ENCODE results near the gene SCFD2. TPM values are rescaled to one million over a fixed set of nuclear protein-coding genes. Genes with fewer than 3 reads are reported as not detected.
"Not testable (repeated sequence)": the region's sequence is repeated elsewhere in the genome, so short reads cannot be mapped to it uniquely, and the experiment has no call there.

The SCFD2 gene
- total RNA-seq, 1 experiment from 2014 or later = 36.6 TPM

DNA sequence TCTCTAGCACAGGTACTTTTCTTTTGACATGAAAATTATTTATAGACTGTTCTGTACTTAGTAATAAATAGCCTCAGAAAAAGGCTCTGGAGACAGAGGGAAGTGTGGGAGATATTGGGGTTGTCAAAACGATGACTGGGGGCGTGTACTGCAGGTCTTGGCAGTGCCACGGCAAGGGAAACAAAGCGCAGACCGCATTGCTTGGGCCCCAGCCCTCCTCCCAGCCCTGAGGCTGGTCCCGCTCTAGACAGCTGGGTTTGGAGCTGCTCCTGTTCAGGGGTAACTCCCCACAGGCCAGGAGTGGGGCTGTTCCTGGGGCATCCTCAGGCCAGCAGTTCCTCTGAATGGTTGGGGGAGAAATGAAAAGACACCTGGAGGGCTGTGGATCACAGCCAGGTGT lies 372.1 kb downstream of the SCFD2 start:
- CTCF ChIA-PET = no interaction called here
- no peak overlapping the region for H3K4me3 ChIP-seq (ENCODE audit: low read length)
- no peak overlapping the region for H3K9ac ChIP-seq (ENCODE audit: low read length)
- H3K4me2 ChIP-seq (ENCODE audit: low read length) = no peak overlapping the region
- intact Hi-C loops (cut with micrococcal nuclease) = no loop called here
- POLR2A ChIA-PET (ENCODE audit: unreplicated experiment) = no interaction called here
- no peak for TF ChIP-seq EZH2 (IDR thresholded peaks at IDR 0.05; ENCODE audit: low read length, unreplicated experiment)
- TF ChIP-seq EZH2phosphoT487 (IDR thresholded peaks at IDR 0.05; ENCODE audit: borderline replicate concordance, low read length) = no peak
- TF ChIP-seq, protein P1, sequence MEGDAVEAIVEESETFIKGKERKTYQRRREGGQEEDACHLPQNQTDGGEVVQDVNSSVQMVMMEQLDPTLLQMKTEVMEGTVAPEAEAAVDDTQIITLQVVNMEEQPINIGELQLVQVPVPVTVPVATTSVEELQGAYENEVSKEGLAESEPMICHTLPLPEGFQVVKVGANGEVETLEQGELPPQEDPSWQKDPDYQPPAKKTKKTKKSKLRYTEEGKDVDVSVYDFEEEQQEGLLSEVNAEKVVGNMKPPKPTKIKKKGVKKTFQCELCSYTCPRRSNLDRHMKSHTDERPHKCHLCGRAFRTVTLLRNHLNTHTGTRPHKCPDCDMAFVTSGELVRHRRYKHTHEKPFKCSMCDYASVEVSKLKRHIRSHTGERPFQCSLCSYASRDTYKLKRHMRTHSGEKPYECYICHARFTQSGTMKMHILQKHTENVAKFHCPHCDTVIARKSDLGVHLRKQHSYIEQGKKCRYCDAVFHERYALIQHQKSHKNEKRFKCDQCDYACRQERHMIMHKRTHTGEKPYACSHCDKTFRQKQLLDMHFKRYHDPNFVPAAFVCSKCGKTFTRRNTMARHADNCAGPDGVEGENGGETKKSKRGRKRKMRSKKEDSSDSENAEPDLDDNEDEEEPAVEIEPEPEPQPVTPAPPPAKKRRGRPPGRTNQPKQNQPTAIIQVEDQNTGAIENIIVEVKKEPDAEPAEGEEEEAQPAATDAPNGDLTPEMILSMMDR (conservative IDR thresholded peaks at IDR 0.05; ENCODE audit: low read depth, low read length) = no peak
- H3K27ac ChIP-seq (ENCODE audit: low read length) = no peak overlapping the region
- H3K9me2 ChIP-seq (replicated peaks; ENCODE audit: low read length) = no peaks in the 10 kb centered on the region
- H3K27me3 ChIP-seq (ENCODE audit: low read length) = no peaks in the 10 kb centered on the region
- DNase-seq = no peak
- no TSS peak for BruUV-seq (replicated peaks)
- H2AFZ ChIP-seq (ENCODE audit: low read length) = no peak overlapping the region
- no peaks in the 10 kb centered on the region for H3K79me2 ChIP-seq (ENCODE audit: low read length)
- H3K9me3 ChIP-seq (ENCODE audit: low read length) = no peaks in the 10 kb centered on the region
- H3K4me1 ChIP-seq (ENCODE audit: insufficient read depth, low read length) = no peaks in the 10 kb centered on the region
- no peaks in the 10 kb centered on the region for H4K20me1 ChIP-seq (ENCODE audit: low read length)
- ATAC-seq = no peak
- H3F3A ChIP-seq (ENCODE audit: low read length, unreplicated experiment) = no peaks in the 10 kb centered on the region
- H3K36me3 ChIP-seq (ENCODE audit: low read depth, low read length) = no peaks in the 10 kb centered on the region

DNA sequence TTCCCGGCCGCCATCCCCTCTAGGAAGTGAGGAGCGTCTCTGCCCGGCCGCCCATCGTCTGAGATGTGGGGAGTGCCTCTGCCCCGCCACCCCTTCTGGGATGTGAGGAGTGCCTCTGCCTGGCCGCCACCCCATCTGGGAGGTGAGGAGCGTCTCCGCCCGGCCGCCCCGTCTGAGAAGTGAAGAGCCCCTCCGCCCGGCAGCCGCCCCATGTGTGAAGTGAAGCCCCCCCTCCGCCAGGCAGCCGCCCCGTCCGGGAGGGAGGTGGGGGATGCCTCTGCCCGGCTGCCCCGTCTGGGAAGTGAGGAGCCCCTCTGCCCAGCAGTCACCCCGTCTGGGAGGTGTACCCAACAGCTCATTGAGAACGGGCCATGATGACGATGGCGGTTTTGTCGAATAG lies 373.3 kb downstream of the SCFD2 start:
- H2AFZ ChIP-seq (ENCODE audit: low read length); H3F3A ChIP-seq (ENCODE audit: low read length, unreplicated experiment); H3K9me3 ChIP-seq (ENCODE audit: low read length); H3K27me3 ChIP-seq (ENCODE audit: low read length); ATAC-seq; H3K4me3 ChIP-seq (ENCODE audit: low read length); H3K4me2 ChIP-seq (ENCODE audit: low read length); H3K27ac ChIP-seq (ENCODE audit: low read length); H3K79me2 ChIP-seq (ENCODE audit: low read length); H3K9me2 ChIP-seq (replicated peaks; ENCODE audit: low read length); H3K36me3 ChIP-seq (ENCODE audit: low read depth, low read length); DNase-seq; CTCF ChIA-PET; BruUV-seq (replicated peaks); H3K4me1 ChIP-seq (ENCODE audit: insufficient read depth, low read length); POLR2A ChIA-PET (ENCODE audit: unreplicated experiment); H4K20me1 ChIP-seq (ENCODE audit: low read length); intact Hi-C loops (cut with micrococcal nuclease); H3K9ac ChIP-seq (ENCODE audit: low read length): not testable (repeated sequence)

DNA sequence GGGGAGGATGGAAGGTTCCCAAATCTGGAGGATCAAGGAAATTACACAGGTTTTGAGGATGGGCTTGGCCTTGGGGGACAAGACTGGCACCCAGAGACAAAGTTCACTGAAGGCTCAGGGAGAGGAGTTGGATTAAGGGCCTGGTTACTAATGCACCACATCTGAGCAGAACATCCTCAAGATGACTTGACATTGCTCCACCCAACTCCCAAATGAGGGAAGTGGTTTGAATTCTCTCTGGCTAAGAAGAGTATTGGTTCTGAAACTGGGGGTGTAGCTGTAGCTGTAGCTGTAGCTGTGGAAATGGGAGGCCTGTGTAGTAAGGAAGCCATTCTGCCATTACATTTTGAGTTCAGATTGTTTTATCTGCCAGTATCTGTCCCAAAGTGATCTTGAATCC lies 374.4 kb downstream of the SCFD2 start:
- Histone ChIP-seq H3K4me3 (ENCODE audit: low read length) (no peak overlapping the region), H3K9me3 (ENCODE audit: low read length) (no peaks in the 10 kb centered on the region), H3K36me3 (ENCODE audit: low read depth, low read length) (no peaks in the 10 kb centered on the region), H3K79me2 (ENCODE audit: low read length) (no peaks in the 10 kb centered on the region), H3F3A (ENCODE audit: low read length, unreplicated experiment) (no peaks in the 10 kb centered on the region), H3K4me1 (ENCODE audit: insufficient read depth, low read length) (no peaks in the 10 kb centered on the region), H2AFZ (ENCODE audit: low read length) (no peak overlapping the region), H3K27ac (ENCODE audit: low read length) (no peak overlapping the region), H3K4me2 (ENCODE audit: low read length) (no peak overlapping the region), H3K9ac (ENCODE audit: low read length) (no peak overlapping the region), H3K27me3 (ENCODE audit: low read length) (no peaks in the 10 kb centered on the region), H4K20me1 (ENCODE audit: low read length) (no peaks in the 10 kb centered on the region), H3K9me2 (replicated peaks; ENCODE audit: low read length) (no peaks in the 10 kb centered on the region)
- BruUV-seq (replicated peaks) = no TSS peak
- intact Hi-C loops (cut with micrococcal nuclease) = no loop called here
- POLR2A ChIA-PET (ENCODE audit: unreplicated experiment) = no interaction called here
- ATAC-seq (no peak), DNase-seq (no peak)
- TF ChIP-seq, protein P1 (conservative IDR thresholded peaks at IDR 0.05; ENCODE audit: low read depth, low read length) = no peak
- TF ChIP-seq EZH2 (IDR thresholded peaks at IDR 0.05; ENCODE audit: low read length, unreplicated experiment) (no peak), EZH2phosphoT487 (IDR thresholded peaks at IDR 0.05; ENCODE audit: borderline replicate concordance, low read length) (no peak)
- CTCF ChIA-PET = no interaction called here

Measured in PC-3 (cell line).